B cell (primary cell): ENCODE results near the gene RAE1. TPM values are rescaled to one million over a fixed set of nuclear protein-coding genes. Genes with fewer than 3 reads are reported as not detected.

ENCODE experiments used
- ATAC-seq: fragments of 200-7000 bp; cut with Tn5 transposase; one replicate; pipeline ENCODE4 v1.10.0; 2021; ENCODE audit warnings: low read depth, mild to moderate bottlenecking, moderate number of reproducible peaks, moderate library complexity
- CTCF ChIA-PET: fragments of 350-600 bp; sonication (Branson Sonifier 250); formaldehyde crosslinking; loops from one replicate; lab custom pipeline; 2021; ENCODE audit warnings: antibody characterized with exemption, inconsistent platforms; lab: Charles Lee
- POLR2A ChIA-PET: fragments of 350-600 bp; sonication (Branson Sonifier 250); formaldehyde crosslinking; loops from one replicate; lab custom pipeline; 2021; ENCODE audit warnings: antibody characterized with exemption; lab: Charles Lee
- DNase-seq: peaks from one replicate; pipeline ENCODE4 v3.0.0; 2013
- H2AFZ ChIP-seq: 2 replicates; pipeline ENCODE4 v1.6.1; 2012; ENCODE audit warnings: mild to moderate bottlenecking, low read depth, low read length; ENCODE audit not compliant: insufficient read depth, poor library complexity, severe bottlenecking
- H3K27ac ChIP-seq, 2 donors: 1 replicate in 1 of 2; 2 replicates in 1 of 2; pipeline ENCODE4 v1.5.1; 2012 to 2013; ENCODE audit warnings: low read length in 2 of 2, mild to moderate bottlenecking in 2 of 2, moderate library complexity in 1 of 2
- H3K27me3 ChIP-seq, 4 experiments: fragments of 200-600 bp in 1 of 4; sonication (generic) in 1 of 4; replicated peaks in 1 of 4; 1 replicate in 2 of 4; 2 replicates in 2 of 4; pipeline versions ENCODE4 v1.6.1 to v1.7.0; 2013 to 2016; ENCODE audit warnings: low read length in 3 of 4, mild to moderate bottlenecking in 2 of 4, mixed read lengths in 1 of 4, moderate library complexity in 1 of 4; ENCODE audit not compliant: insufficient read depth in 4 of 4, control insufficient read depth in 3 of 4; ENCODE audit errors: control extremely low read depth in 1 of 4
- H3K36me3 ChIP-seq, 2 experiments: replicated peaks in 1 of 2; 1 replicate in 1 of 2; 2 replicates in 1 of 2; pipeline versions ENCODE4 v1.6.1 to v1.7.1; 2013; ENCODE audit warnings: low read length in 1 of 2; ENCODE audit not compliant: insufficient read depth in 2 of 2, control insufficient read depth in 1 of 2; ENCODE audit errors: control extremely low read depth in 1 of 2, extremely low read depth in 1 of 2
- H3K4me1 ChIP-seq, 2 donors: fragments of 200-600 bp in 1 of 2; sonication (generic) in 1 of 2; 1 replicate in 1 of 2; 2 replicates in 1 of 2; pipeline versions ENCODE4 v1.5.1 to v1.6.1; 2013 to 2017; ENCODE audit warnings: low read length in 2 of 2; ENCODE audit not compliant: control insufficient read depth in 2 of 2, insufficient read depth in 2 of 2
- H3K4me2 ChIP-seq: replicated peaks from 2 replicates; pipeline ENCODE3; 2012; ENCODE audit warnings: mild to moderate bottlenecking, low read depth, low read length; ENCODE audit not compliant: poor library complexity, severe bottlenecking
- H3K4me3 ChIP-seq, 5 experiments: fragments of 200-600 bp in 1 of 5; sonication (generic) in 1 of 5; 1 replicate in 3 of 5; 2 replicates in 2 of 5; pipeline versions ENCODE4 v1.5.1 to v1.7.0; 2011 to 2016; ENCODE audit warnings: low read length in 4 of 5, mild to moderate bottlenecking in 4 of 5, low read depth in 2 of 5, control low read depth in 1 of 5, moderate library complexity in 1 of 5; ENCODE audit not compliant: insufficient read depth in 1 of 5; ENCODE audit errors: control extremely low read depth in 1 of 5, extremely low read depth in 1 of 5
- H3K79me2 ChIP-seq: fragments of 200-600 bp; sonication (generic); one replicate; pipeline ENCODE4 v1.6.0; 2016; ENCODE audit warnings: low read length; ENCODE audit not compliant: control insufficient read depth, insufficient read depth
- H3K9ac ChIP-seq: fragments of 200-600 bp; sonication (generic); 2 replicates; pipeline ENCODE4 v1.6.1; 2017; ENCODE audit warnings: mild to moderate bottlenecking, low read length, moderate library complexity
- H3K9me3 ChIP-seq, 3 donors: one replicate each; pipeline versions ENCODE4 v1.6.1 to v1.7.1; 2013; ENCODE audit warnings: low read length in 2 of 3; ENCODE audit not compliant: control insufficient read depth in 2 of 3, insufficient read depth in 1 of 3; ENCODE audit errors: control extremely low read depth in 1 of 3
- H4K20me1 ChIP-seq: 2 replicates; pipeline ENCODE4 v1.6.0; 2012; ENCODE audit warnings: mild to moderate bottlenecking, low read length; ENCODE audit not compliant: insufficient read depth, control insufficient read depth, poor library complexity, severe bottlenecking
- H3K27ac Mint-ChIP-seq: one replicate; pipeline ENCODE4 v1.8.0; 2021; ENCODE audit warnings: mixed read lengths
- H3K27me3 Mint-ChIP-seq: one replicate; pipeline ENCODE4 v1.8.0; 2021; ENCODE audit warnings: mixed read lengths
- H3K4me1 Mint-ChIP-seq: one replicate; pipeline ENCODE4 v1.8.0; 2021; ENCODE audit warnings: mixed read lengths
- H3K4me3 Mint-ChIP-seq: one replicate; pipeline ENCODE4 v1.8.0; 2021; ENCODE audit warnings: mixed read lengths
- H3K9me3 Mint-ChIP-seq: one replicate; pipeline ENCODE4 v1.8.0; 2022; ENCODE audit warnings: mixed read lengths; ENCODE audit not compliant: insufficient read depth
- CTCF ChIP-seq: fragments of 200-600 bp; IDR thresholded peaks from one replicate; pipeline ENCODE4 v1.8.0; 2022; ENCODE audit warnings: antibody characterized with exemption, mild to moderate bottlenecking
- EZH2 ChIP-seq: IDR thresholded peaks from 2 replicates; pipeline ENCODE4 v1.6.1; 2012; ENCODE audit warnings: borderline replicate concordance, low read depth, mild to moderate bottlenecking, moderate library complexity, low read length; ENCODE audit not compliant: insufficient read depth, poor library complexity, severe bottlenecking
- WGBS: methylation state at CpG from one replicate; pipeline ENCODE4 v1.1.5; 2013; ENCODE audit warnings: missing lambda C conversion rate; ENCODE audit not compliant: insufficient coverage; 5-methylcytosine and 5-hydroxymethylcytosine counted together
- intact Hi-C: fragments of 100-400 bp; cut with micrococcal nuclease; formaldehyde crosslinking; loops from one replicate; pipeline ENCODE4 v1.10.0; 2022
- polyA plus RNA-seq: library from polyadenylated mRNA; depleted of rRNA; stranded (reverse); fragments of >200 nt; gene quantifications from 2 replicates; pipeline ENCODE4 v1.2.3, GENCODE V29; 2012
- total RNA-seq, 2 donors: library from RNA; stranded (reverse); fragments of 120-200 nt in 1 of 2; gene quantifications; 1 replicate in 1 of 2; 2 replicates in 1 of 2; pipeline versions ENCODE4 v1.2.3 to v1.2.4, GENCODE V29; 2013 to 2022

The RAE1 gene
- total and polyA plus RNA-seq, 2 donors (not counting 1 experiment from before 2014, with no cell fraction given) = 32.6 to 33.3 TPM

- peaks cover 0 to 6% of the 10 kb centered on the region in 2 donors for H3K4me1 ChIP-seq
- TF ChIP-seq CTCF (peak; percentile 89), EZH2 (no peak)
- no peak overlapping the region for H3K4me3 ChIP-seq
- Mint-ChIP-seq H3K4me1 (peaks cover 11% of the 10 kb centered on the region), H3K27ac (peak overlapping the region; percentile 17), H3K27me3 (no peaks in the 10 kb centered on the region), H3K4me3 (no peak overlapping the region), H3K9me3 (no peaks in the 10 kb centered on the region)
- no peak overlapping the region for H3K9ac ChIP-seq
- peaks cover 0 to 38% of the 10 kb centered on the region in 2 experiments for H3K36me3 ChIP-seq
- CTCF ChIA-PET = interaction anchor here (0.6 to 8.1 kb wide), 33 partner anchors 8 to 826 kb away, joined by 3 to 69 read pairs (median 5); no protein-coding TSS in a partner anchor
- ATAC-seq = peak; percentile 93
- no peaks in the 10 kb centered on the region for H3K79me2 ChIP-seq
- H3K4me2 ChIP-seq = no peak overlapping the region
- POLR2A ChIA-PET = no interaction called here
- WGBS = 65% methylated on average over 18 of the region's 20 CpGs
- no peaks in the 10 kb centered on the region for H3K9me3 ChIP-seq
- H3K27ac ChIP-seq = no peak overlapping the region
- H4K20me1 ChIP-seq = no peaks in the 10 kb centered on the region
- H3K27me3 ChIP-seq = no peaks in the 10 kb centered on the region
- peak; percentile 88 for DNase-seq
- H2AFZ ChIP-seq = no peak overlapping the region
- intact Hi-C loops = loop anchor here (1.0 to 10.0 kb wide), 3 partner anchors 19 to 113 kb away; no protein-coding TSS in a partner anchor
Observed at GRCh38 chr20:57381596-57382503, 30.8 kb downstream of the RAE1 start.

GRCh38 chr20:57382516-57382915 lies 31.5 kb downstream of the RAE1 start:
- Mint-ChIP-seq H3K27ac (no peak overlapping the region), H3K4me1 (peaks cover 11% of the 10 kb centered on the region), H3K27me3 (no peaks in the 10 kb centered on the region), H3K4me3 (no peak overlapping the region), H3K9me3 (no peaks in the 10 kb centered on the region)
- Histone ChIP-seq H3K27me3 (no peaks in the 10 kb centered on the region), H3K4me2 (no peak overlapping the region), H3K27ac (no peak overlapping the region), H4K20me1 (no peaks in the 10 kb centered on the region), H3K9ac (no peak overlapping the region), H3K4me3 (no peak overlapping the region), H3K79me2 (no peaks in the 10 kb centered on the region), H3K4me1 (peaks cover 0 to 6% of the 10 kb centered on the region in 2 donors), H3K36me3 (peaks cover 0 to 31% of the 10 kb centered on the region in 2 experiments), H2AFZ (no peak overlapping the region), H3K9me3 (no peaks in the 10 kb centered on the region)
- WGBS = no CpG with 5 or more reads among the region's 5 CpGs
- no peak for TF ChIP-seq EZH2
- TF ChIP-seq CTCF = no peak
- POLR2A ChIA-PET = interaction anchor here (1.5 kb wide), 1 partner anchor 10 kb away, joined by 6 read pairs; no protein-coding TSS in a partner anchor
- intact Hi-C loops = loop anchor here (1.0 to 10.0 kb wide), 2 partner anchors 19 to 52 kb away; no protein-coding TSS in a partner anchor
- DNase-seq (no peak), ATAC-seq (no peak)
- CTCF ChIA-PET = interaction anchor here (0.6 to 8.1 kb wide), 23 partner anchors 10 to 825 kb away, joined by 3 to 69 read pairs (median 5); no protein-coding TSS in a partner anchor
